ENCODE measurements around the gene DLGAP1. TPM values are rescaled to one million over a fixed set of nuclear protein-coding genes. Genes with fewer than 3 reads are reported as not detected.

Gene DLGAP1
- total RNA-seq, 2 experiments from 2014 or later = 0.53 to 1.5 TPM

DNA sequence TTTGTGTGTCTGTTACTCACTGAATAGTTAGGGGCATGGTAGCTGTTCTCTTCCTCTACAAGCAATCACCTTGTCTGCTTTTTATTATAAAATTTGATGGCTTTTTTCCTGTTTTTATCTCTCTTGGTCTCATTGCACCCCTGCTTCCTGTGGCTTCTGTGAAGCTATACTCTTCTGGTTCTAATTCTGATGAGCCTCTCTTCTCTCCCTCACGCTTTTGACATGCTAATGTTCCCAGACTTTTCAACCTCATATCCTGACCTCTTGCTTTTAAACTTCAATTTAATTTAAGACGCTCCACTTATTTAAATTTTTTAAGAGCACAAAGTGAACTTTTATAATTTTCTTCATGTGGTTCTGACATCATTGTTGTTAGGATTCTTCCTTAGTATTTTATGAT is 361.4 kb downstream of the DLGAP1 start:
- H3K36me3 Mint-ChIP-seq (ENCODE audit: low read depth) = no peaks in the 10 kb centered on the region
- no peak for DNase-seq
- H3K27ac Mint-ChIP-seq = no peak overlapping the region
- POLR2A ChIA-PET = no interaction called here
- no peak overlapping the region for H3K4me3 Mint-ChIP-seq
- CTCF ChIA-PET = no interaction called here
- peaks cover 3% of the 10 kb centered on the region for H3K9me3 Mint-ChIP-seq
- no peaks in the 10 kb centered on the region for H3K27me3 Mint-ChIP-seq
- no peaks in the 10 kb centered on the region for H3K4me1 Mint-ChIP-seq

DNA sequence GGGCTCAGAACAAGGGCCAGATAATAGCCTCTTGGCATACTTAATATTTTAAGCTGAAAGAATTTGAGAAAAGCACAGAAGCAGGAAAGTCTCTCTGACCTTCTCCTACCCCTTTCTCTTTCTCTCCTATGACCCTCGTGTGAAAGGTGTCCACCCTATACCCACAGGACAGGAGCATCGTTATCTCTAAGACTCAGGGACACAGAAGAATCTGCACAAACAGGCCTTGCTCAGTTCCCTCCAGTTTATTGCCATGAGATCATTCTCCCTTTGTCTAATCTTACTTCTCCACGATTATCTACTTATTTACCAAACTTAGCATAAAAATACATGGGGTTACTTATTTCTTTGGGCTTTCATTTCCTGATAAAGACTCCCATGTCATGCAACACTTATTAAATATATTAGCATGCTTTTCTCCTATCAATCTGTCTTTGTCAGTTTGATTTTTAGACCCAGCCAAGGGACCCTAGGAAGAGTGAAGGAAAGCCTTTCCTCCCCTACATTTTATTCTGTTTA is 370.7 kb downstream of the DLGAP1 start:
- POLR2A ChIA-PET = no interaction called here

GRCh38 chr18:4078246-4078645 is 376.9 kb downstream of the DLGAP1 start:
- ChIA-PET CTCF (no interaction called here), POLR2A (no interaction called here)
- no peak for DNase-seq
- no peak overlapping the region for H3K4me3 Mint-ChIP-seq
- no peaks in the 10 kb centered on the region for H3K36me3 Mint-ChIP-seq (ENCODE audit: low read depth)
- no peaks in the 10 kb centered on the region for H3K4me1 Mint-ChIP-seq
- no peak overlapping the region for H3K27ac Mint-ChIP-seq
- H3K27me3 Mint-ChIP-seq = no peaks in the 10 kb centered on the region
- no peaks in the 10 kb centered on the region for H3K9me3 Mint-ChIP-seq

More for the DNA sequence above, 370.7 kb downstream of the DLGAP1 start:
- CTCF ChIA-PET = no interaction called here
- H3K4me3 Mint-ChIP-seq = no peak overlapping the region
- H3K9me3 Mint-ChIP-seq = peaks cover 3% of the 10 kb centered on the region
- H3K27ac Mint-ChIP-seq = no peak overlapping the region
- no peaks in the 10 kb centered on the region for H3K36me3 Mint-ChIP-seq (ENCODE audit: low read depth)
- H3K27me3 Mint-ChIP-seq = peaks cover 1% of the 10 kb centered on the region
- DNase-seq = no peak
- H3K4me1 Mint-ChIP-seq = no peaks in the 10 kb centered on the region

- no peak for DNase-seq
- Mint-ChIP-seq H3K4me1 (no peaks in the 10 kb centered on the region), H3K4me3 (no peak overlapping the region), H3K9me3 (no peaks in the 10 kb centered on the region), H3K36me3 (ENCODE audit: low read depth) (no peaks in the 10 kb centered on the region), H3K27me3 (no peaks in the 10 kb centered on the region), H3K27ac (no peak overlapping the region)
- CTCF ChIA-PET = no interaction called here
- POLR2A ChIA-PET = no interaction called here
These were observed 377.4 kb downstream of the DLGAP1 start for GRCh38 chr18:4077721-4078120.

DNA sequence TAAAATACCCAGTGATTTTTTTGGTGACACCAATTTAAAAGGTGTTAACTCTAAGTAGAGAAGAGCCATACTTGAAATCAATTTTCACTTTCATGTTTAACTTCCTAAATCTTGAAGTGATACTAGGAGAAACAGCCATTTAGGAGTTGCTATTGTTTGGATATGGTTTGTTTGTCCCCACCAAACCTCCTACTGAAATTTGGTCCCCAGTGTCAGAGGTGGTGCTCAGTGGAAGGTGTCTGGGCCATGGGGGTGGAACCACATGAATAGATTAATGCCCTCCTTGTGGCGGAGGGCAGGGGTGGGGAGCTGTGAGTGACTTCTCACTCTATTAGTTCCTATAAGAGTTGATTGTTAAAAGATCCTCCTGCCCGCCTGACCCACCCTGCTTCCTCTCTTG is 377.9 kb downstream of the DLGAP1 start:
- no peaks in the 10 kb centered on the region for H3K36me3 Mint-ChIP-seq (ENCODE audit: low read depth)
- ChIA-PET POLR2A (no interaction called here), CTCF (no interaction called here)
- H3K4me3 Mint-ChIP-seq = no peak overlapping the region
- H3K9me3 Mint-ChIP-seq = no peaks in the 10 kb centered on the region
- H3K27ac Mint-ChIP-seq = no peak overlapping the region
- no peak for DNase-seq
- no peaks in the 10 kb centered on the region for H3K27me3 Mint-ChIP-seq
- H3K4me1 Mint-ChIP-seq = no peaks in the 10 kb centered on the region

DNA sequence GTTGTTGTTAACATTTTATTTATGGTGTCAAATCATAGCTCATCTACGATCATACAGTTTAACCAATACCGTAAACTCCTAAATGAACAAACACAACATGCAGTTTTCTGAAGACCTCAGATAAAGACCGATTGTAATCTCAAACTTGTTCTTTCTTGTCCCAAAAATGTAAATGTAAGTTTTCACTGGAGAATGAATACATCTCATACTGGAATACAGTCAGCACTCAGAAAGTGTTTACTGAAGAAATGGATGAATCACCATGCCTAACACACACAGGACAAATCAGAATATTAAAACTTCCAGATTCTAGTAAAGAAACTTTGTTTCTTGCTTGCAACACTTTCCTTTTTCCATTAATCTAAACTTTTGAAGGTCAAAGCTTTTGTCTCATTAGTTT is 380.5 kb downstream of the DLGAP1 start:
- Mint-ChIP-seq H3K9me3 (no peaks in the 10 kb centered on the region), H3K27me3 (peaks cover 2% of the 10 kb centered on the region), H3K27ac (no peak overlapping the region), H3K36me3 (ENCODE audit: low read depth) (no peaks in the 10 kb centered on the region), H3K4me3 (no peak overlapping the region), H3K4me1 (no peaks in the 10 kb centered on the region)
- ChIA-PET CTCF (no interaction called here), POLR2A (no interaction called here)
- no peak for DNase-seq

DNA sequence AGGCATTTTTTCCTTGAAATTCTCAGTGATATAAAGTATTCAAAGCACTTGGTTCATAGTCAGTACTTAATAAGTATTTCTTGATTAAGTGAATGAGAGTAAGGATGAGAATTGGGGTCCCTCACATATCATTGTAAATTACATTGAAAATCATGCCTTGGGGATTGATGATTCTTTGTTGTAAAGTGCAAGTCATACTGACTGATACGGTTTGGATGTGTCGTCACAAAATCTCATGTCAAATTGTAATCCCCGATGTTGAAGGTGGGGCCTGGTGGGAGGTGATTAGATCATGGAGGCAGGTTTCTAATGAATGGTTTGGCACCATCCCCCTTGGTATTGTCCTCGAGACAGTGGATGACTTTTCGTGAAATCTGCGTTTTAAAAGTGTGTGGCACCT is 385.9 kb downstream of the DLGAP1 start:
- Mint-ChIP-seq H3K4me1 (no peaks in the 10 kb centered on the region), H3K27me3 (peaks cover 2% of the 10 kb centered on the region), H3K9me3 (no peaks in the 10 kb centered on the region), H3K27ac (no peak overlapping the region), H3K36me3 (ENCODE audit: low read depth) (no peaks in the 10 kb centered on the region), H3K4me3 (no peak overlapping the region)
- POLR2A ChIA-PET = no interaction called here
- no peak for DNase-seq
- CTCF ChIA-PET = interaction anchor here (0.9 to 2.0 kb wide), 2 partner anchors 9 to 298 kb away, joined by 3 to 16 read pairs; no protein-coding TSS in a partner anchor

DNA sequence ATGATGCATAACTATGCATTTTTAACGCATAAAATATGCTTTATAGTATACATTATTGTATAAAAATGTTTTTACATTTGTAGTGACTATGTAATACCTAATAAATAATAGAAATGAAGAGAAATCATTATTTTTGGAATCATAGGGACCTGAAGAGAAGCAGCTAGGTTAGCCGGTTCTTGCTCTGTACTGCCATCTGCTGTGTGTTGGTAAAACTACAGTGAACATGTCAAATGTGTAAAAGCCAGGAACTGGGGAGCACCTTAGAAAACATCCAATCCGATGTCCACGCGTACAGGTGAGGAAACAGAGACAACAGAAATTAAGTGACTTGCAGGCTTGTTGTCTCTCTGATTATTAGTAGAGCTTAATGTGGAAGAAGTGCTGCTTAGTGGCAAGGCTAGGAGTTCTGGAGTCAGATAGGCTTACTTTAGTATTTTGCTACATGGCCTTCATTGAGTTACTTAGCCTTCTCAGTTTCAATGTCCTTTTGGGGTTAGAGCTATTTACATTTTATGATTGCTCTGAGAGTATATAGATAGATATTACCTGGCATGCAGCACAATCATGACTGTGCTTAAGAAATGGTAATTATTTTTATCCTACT is 386.5 kb downstream of the DLGAP1 start:
- peak; percentile 31 for DNase-seq
- Mint-ChIP-seq H3K27me3 (peaks cover 2% of the 10 kb centered on the region), H3K4me3 (no peak overlapping the region), H3K9me3 (no peaks in the 10 kb centered on the region), H3K4me1 (no peaks in the 10 kb centered on the region), H3K36me3 (ENCODE audit: low read depth) (no peaks in the 10 kb centered on the region), H3K27ac (no peak overlapping the region)
- ChIA-PET CTCF (interaction anchor here (0.6 to 2.0 kb wide), 4 partner anchors 9 to 297 kb away, joined by 3 to 16 read pairs (median 3); no protein-coding TSS in a partner anchor), POLR2A (no interaction called here)

GRCh38 chr18:4063545-4063944 is 391.6 kb downstream of the DLGAP1 start:
- DNase-seq = no peak
- ChIA-PET CTCF (no interaction called here), POLR2A (no interaction called here)
- H3K27ac Mint-ChIP-seq = no peak overlapping the region
- H3K4me3 Mint-ChIP-seq = no peak overlapping the region
- H3K4me1 Mint-ChIP-seq = no peaks in the 10 kb centered on the region
- no peaks in the 10 kb centered on the region for H3K36me3 Mint-ChIP-seq (ENCODE audit: low read depth)
- H3K27me3 Mint-ChIP-seq = no peaks in the 10 kb centered on the region
- H3K9me3 Mint-ChIP-seq = peaks cover 15% of the 10 kb centered on the region

DNA sequence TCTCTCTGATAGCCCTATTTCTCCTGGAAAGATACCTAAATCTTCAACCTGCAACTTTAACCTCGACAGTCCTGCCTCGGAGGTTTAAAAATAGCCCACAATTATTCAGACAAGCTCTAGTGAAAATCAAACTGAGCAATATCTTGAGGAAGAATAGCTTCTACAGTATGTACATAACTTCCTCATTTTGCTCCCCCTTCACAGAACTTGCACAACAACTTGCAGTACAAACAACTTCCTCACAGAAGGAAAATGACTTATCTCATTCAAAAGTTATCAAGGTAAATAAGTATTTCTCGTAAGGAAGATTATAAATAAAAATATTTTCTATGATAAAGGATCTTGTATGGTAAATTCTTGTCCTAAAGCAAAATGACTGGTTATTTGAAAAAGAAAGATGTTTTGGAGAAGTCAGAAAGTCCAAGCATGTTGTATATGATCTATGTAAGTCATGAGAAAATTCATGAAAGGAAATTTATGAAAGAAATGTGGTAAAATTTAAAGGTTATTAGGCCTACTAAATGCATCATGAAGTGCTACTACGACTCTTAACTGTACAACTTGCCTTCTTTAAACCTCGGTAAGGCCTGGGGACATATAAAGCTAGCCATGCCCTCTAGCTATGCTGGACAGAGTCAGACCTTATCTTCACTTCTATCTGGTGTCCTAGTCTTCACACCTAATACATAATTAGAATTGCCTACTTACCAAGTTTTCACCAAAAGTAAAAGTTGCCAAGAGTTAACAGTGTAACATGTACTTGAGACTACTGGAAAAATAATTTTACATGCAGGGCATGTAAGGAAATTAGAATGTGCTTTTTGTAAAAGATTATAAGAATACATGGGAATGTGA is 394.5 kb downstream of the DLGAP1 start:
- H3K4me1 Mint-ChIP-seq = no peaks in the 10 kb centered on the region
- ChIA-PET POLR2A (no interaction called here), CTCF (interaction anchor here (1.0 kb wide), 1 partner anchor 8 kb away, joined by 3 read pairs; no protein-coding TSS in a partner anchor)
- no peaks in the 10 kb centered on the region for H3K27me3 Mint-ChIP-seq
- H3K36me3 Mint-ChIP-seq (ENCODE audit: low read depth) = no peaks in the 10 kb centered on the region
- H3K4me3 Mint-ChIP-seq = no peak overlapping the region
- H3K27ac Mint-ChIP-seq = no peak overlapping the region
- DNase-seq = no peak
- peaks cover 17% of the 10 kb centered on the region for H3K9me3 Mint-ChIP-seq

GRCh38 chr18:4058179-4058578 is 396.9 kb downstream of the DLGAP1 start:
- Mint-ChIP-seq H3K36me3 (ENCODE audit: low read depth) (no peaks in the 10 kb centered on the region), H3K4me1 (no peaks in the 10 kb centered on the region), H3K9me3 (peaks cover 18% of the 10 kb centered on the region), H3K4me3 (no peak overlapping the region), H3K27ac (no peak overlapping the region), H3K27me3 (no peaks in the 10 kb centered on the region)
- POLR2A ChIA-PET = no interaction called here
- CTCF ChIA-PET = no interaction called here
- DNase-seq = no peak

GRCh38 chr18:4040391-4041092 is 414.6 kb downstream of the DLGAP1 start:
- no peaks in the 10 kb centered on the region for H3K36me3 Mint-ChIP-seq (ENCODE audit: low read depth)
- no peaks in the 10 kb centered on the region for H3K4me1 Mint-ChIP-seq
- no peak overlapping the region for H3K4me3 Mint-ChIP-seq
- POLR2A ChIA-PET = interaction anchor here (0.8 kb wide), 1 partner anchor 24 kb away, joined by 3 read pairs; no protein-coding TSS in a partner anchor
- H3K27me3 Mint-ChIP-seq = no peaks in the 10 kb centered on the region
- no peak for DNase-seq
- CTCF ChIA-PET = no interaction called here
- no peaks in the 10 kb centered on the region for H3K9me3 Mint-ChIP-seq
- H3K27ac Mint-ChIP-seq = no peak overlapping the region

- Mint-ChIP-seq H3K4me1 (no peaks in the 10 kb centered on the region), H3K27me3 (no peaks in the 10 kb centered on the region), H3K36me3 (ENCODE audit: low read depth) (no peaks in the 10 kb centered on the region), H3K9me3 (no peaks in the 10 kb centered on the region), H3K27ac (no peak overlapping the region), H3K4me3 (no peak overlapping the region)
- DNase-seq = no peak
- ChIA-PET CTCF (no interaction called here), POLR2A (no interaction called here)
These were observed 419.6 kb downstream of the DLGAP1 start for GRCh38 chr18:4035521-4035920.

All from activated CD4-positive, alpha-beta memory T cell treated with anti-CD3 and anti-CD28 coated beads, Interleukin-2, amount 10 ng/mL, durations not matched to agents 7 days and 5 days (primary cell).